ENCODE measurements around the gene BCAT1. TPM values are rescaled to one million over a fixed set of nuclear protein-coding genes. Genes with fewer than 3 reads are reported as not detected.

Gene BCAT1
- total RNA-seq, 4 donors from 2014 or later: 11.4 to 39.3 (median 18.0) TPM

GRCh38 chr12:24954261-24954660 is 5.4 kb upstream of the BCAT1 start:
- H3K27ac ChIP-seq: no peak overlapping the region
- no peak for TF ChIP-seq POLR2AphosphoS5 (IDR thresholded peaks at IDR 0.05)
- TF ChIP-seq CTCF (IDR thresholded peaks at IDR 0.05): no peak
- no peak for TF ChIP-seq EP300 (IDR thresholded peaks at IDR 0.05)
- TF ChIP-seq POLR2A (IDR thresholded peaks at IDR 0.05): no peak
- no peaks in the 10 kb centered on the region for H3K9me3 ChIP-seq
- ATAC-seq: no peak
- H3K36me3 ChIP-seq: no peaks in the 10 kb centered on the region
- WGBS, 2 donors (ENCODE audit: low coverage in 1 of 2): 85 to 89% methylated on average over 3 of the region's 3 CpGs
- H3K4me3 ChIP-seq: no peak overlapping the region
- H3K4me1 ChIP-seq: peaks cover 0 to 3% (median 0%) of the 10 kb centered on the region in 3 donors
- H3K27me3 ChIP-seq: no peaks in the 10 kb centered on the region

- H3K27ac ChIP-seq: no peak overlapping the region
- H3K27me3 ChIP-seq: peaks cover 7% of the 10 kb centered on the region
- WGBS, 2 donors (ENCODE audit: low coverage in 1 of 2): 83 to 86% methylated on average over 1 of the region's 1 CpG
- TF ChIP-seq POLR2A (IDR thresholded peaks at IDR 0.05): no peak
- TF ChIP-seq POLR2AphosphoS5 (IDR thresholded peaks at IDR 0.05): no peak
- H3K4me3 ChIP-seq: no peak overlapping the region
- no peaks in the 10 kb centered on the region for H3K9me3 ChIP-seq
- H3K36me3 ChIP-seq: no peaks in the 10 kb centered on the region
- peaks cover 0 to 17% (median 0%) of the 10 kb centered on the region in 3 donors for H3K4me1 ChIP-seq
- no peak for ATAC-seq
These were observed 3.5 kb upstream of the BCAT1 start for GRCh38 chr12:24952389-24952788.

- TF ChIP-seq CTCF (IDR thresholded peaks at IDR 0.05) (no peak), POLR2AphosphoS5 (IDR thresholded peaks at IDR 0.05) (no peak), EP300 (IDR thresholded peaks at IDR 0.05) (no peak)
- peaks cover 0 to 17% (median 0%) of the 10 kb centered on the region in 3 donors for H3K4me1 ChIP-seq
- no peak overlapping the region for H3K27ac ChIP-seq
- H3K9me3 ChIP-seq: no peaks in the 10 kb centered on the region
- 64 to 86% methylated on average over 1 to 3 of the region's 3 CpGs for WGBS, 2 donors (ENCODE audit: low coverage in 1 of 2)
- no peak overlapping the region for H3K4me3 ChIP-seq
- ATAC-seq: no peak
- peaks cover 16% of the 10 kb centered on the region for H3K27me3 ChIP-seq
- no peaks in the 10 kb centered on the region for H3K36me3 ChIP-seq
These were observed 1.4 kb upstream of the BCAT1 start for GRCh38 chr12:24950231-24950834.

GRCh38 chr12:24948420-24948756 is 513 bp downstream of the BCAT1 start:
- H3K4me1 ChIP-seq: peaks cover 0 to 17% (median 0%) of the 10 kb centered on the region in 3 donors
- peak overlapping the region in 1 of 4 donors; percentile 8 for H3K27ac ChIP-seq
- H3K27me3 ChIP-seq: peaks cover 16% of the 10 kb centered on the region
- no peak for ATAC-seq
- H3K36me3 ChIP-seq: no peaks in the 10 kb centered on the region
- 0 to 4% methylated on average over 8 to 14 of the region's 14 CpGs for WGBS, 2 donors (ENCODE audit: low coverage in 1 of 2)
- H3K9me3 ChIP-seq: no peaks in the 10 kb centered on the region
- TF ChIP-seq POLR2A (IDR thresholded peaks at IDR 0.05) (no peak), EP300 (IDR thresholded peaks at IDR 0.05) (no peak), CTCF (IDR thresholded peaks at IDR 0.05) (no peak), POLR2AphosphoS5 (IDR thresholded peaks at IDR 0.05) (no peak)
- peak overlapping the region; percentile 55 to 63 for H3K4me3 ChIP-seq

GRCh38 chr12:24947541-24948419 is 1.1 kb downstream of the BCAT1 start:
- Histone ChIP-seq H3K36me3 (no peaks in the 10 kb centered on the region), H3K4me3 (peak overlapping the region; percentile 55 to 63), H3K9me3 (no peaks in the 10 kb centered on the region), H3K27ac (peak overlapping the region in 1 of 4 donors; percentile 8), H3K27me3 (peaks cover 16% of the 10 kb centered on the region), H3K4me1 (peaks cover 0 to 17% (median 0%) of the 10 kb centered on the region in 3 donors)
- WGBS, 2 donors (ENCODE audit: low coverage in 1 of 2): 30 to 52% methylated on average over 12 of the region's 12 CpGs
- TF ChIP-seq POLR2A (IDR thresholded peaks at IDR 0.05) (no peak), POLR2AphosphoS5 (IDR thresholded peaks at IDR 0.05) (no peak), CTCF (IDR thresholded peaks at IDR 0.05) (no peak), EP300 (IDR thresholded peaks at IDR 0.05) (no peak)
- ATAC-seq: no peak
